ENCODE measurements around the gene ZNF750.

ZNF750 gene

DNA sequence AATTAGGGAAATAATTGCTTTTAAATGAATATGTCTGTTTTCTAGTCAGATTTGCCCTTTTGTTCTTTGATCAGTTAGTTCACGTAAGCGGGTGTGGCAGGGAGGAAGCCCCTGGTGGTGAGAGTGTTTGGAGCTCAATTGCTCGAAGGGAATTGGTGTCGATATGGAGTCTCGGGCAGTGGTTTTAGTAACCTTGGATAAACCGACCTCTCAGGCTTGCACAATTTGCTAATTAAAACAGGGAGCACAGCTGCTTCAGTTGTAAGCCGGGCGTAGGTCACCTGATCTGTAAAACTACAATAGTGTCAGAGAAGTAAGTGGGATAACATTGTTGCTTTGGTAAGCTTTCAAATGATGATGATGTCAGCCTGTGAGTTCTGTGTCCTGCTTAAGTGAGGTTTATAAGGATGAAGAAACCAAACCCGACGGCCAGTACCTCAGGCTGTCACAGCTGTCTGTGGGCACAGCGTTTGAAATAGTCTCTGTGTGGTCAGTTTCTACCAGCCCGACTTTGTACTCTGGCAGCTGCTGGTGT lies 2.9 kb downstream of the ZNF750 start:
- no peak for DNase-seq (ENCODE audit: low spot score)
- FAIRE-seq = no peak

DNA sequence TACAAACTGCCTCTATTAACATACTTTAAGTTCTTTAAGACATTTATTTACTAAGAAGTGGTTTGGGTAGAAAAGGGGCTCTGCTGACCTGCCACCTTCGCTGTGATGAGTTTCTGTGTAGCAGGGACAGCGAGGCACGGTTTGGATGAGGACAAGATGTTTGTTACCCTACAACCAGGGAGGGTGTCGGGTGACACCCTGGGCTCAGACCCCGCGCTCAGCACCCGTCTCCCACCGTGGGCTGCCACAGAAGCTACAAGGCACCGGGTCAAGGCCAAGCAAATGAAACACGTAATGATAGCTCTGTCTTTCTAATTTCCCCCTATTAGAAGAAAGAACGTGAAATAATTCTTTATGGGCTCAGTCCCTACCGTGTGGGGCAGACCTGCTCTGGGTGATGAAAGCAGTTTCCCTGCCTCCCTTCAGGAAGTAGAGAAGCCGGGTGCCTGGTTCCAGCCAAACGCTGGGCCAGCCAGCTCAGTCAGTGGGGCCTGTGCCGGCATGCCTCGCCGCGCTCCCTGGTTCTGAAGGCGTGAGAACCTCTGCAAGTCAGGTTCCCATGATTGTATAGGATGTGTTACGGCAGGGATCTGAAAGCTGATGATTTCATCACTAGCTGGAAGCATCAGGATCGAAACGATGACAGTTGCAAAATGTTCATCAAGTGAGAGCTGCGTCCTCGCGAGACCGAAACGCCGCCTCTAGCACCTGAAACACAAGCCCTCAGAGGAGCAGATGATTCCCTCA lies 3.9 kb downstream of the ZNF750 start:
- FAIRE-seq (no peak), DNase-seq (ENCODE audit: low spot score) (no peak)

DNA sequence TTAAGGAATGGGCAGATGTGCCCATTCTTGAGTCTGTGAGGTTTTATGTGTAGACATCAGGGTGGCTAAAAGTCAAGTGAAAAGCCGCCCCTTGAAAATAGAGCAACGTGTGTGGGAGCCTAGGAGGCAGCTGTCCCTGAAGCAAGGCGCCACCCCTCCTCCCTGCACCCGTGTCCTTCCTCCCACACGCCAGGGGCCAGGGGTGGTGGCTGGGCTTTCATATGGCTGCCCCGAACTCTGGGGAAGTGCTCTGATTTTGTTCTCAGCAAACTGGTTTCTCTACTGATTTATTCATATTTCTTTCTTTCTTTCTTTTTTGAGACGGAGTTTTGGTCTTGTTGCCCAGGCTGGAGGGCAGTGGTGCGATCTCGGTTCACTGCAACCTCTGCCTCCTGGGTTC lies 4.7 kb downstream of the ZNF750 start:
- DNase-seq (ENCODE audit: low spot score) (no peak), FAIRE-seq (no peak)

DNA sequence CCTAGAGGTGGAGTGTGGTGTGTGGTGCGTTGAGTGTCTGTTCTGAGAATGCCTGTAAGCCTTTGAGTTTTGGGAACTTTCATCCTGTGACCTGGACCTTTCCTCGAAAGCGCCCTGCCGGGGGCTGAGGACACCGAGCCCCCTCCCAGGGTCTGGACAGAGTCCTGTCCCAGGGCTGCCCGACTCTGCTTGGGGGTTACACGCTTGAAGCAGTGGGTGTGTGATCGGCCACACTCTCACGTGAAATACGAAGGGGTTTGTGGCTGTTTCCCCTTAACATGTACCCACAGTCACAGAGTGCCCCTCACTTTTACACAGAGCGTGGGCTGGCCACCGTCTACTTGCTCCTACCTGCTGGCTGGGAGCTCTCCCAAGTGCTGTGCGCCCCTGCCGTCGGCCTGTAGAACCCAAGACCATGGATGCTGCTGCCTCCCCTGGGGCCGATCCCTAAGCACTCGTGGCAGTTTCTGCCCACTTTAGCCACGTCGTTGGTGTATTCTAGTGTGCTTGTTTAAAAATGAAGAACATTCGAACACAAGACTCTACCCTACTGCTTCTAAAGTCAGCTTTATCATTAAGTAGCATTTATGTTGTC lies 6.8 kb downstream of the ZNF750 start:
- no peak for FAIRE-seq
- DNase-seq (ENCODE audit: low spot score) = no peak

DNA sequence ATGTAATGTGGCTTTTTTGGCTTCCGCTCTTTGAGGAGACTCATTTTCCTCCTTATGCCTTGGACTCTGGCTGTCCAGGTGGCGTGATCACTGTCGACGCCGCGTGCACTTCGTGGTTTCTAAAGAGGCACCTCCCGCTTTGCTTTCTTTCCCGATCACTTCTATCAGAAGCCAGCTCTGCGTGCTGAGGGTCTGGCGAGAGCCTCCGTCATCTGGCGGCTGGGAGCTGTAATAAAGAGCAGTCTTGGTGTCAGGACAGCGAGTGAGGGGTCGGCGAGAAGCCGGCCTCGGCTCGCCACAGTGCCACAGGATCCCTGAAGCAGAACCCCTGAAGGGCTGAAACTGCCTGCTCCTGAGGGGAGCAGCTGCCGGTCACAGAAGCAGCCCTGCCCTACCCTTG lies 7.4 kb downstream of the ZNF750 start:
- FAIRE-seq (no peak), DNase-seq (ENCODE audit: low spot score) (no peak)

DNA sequence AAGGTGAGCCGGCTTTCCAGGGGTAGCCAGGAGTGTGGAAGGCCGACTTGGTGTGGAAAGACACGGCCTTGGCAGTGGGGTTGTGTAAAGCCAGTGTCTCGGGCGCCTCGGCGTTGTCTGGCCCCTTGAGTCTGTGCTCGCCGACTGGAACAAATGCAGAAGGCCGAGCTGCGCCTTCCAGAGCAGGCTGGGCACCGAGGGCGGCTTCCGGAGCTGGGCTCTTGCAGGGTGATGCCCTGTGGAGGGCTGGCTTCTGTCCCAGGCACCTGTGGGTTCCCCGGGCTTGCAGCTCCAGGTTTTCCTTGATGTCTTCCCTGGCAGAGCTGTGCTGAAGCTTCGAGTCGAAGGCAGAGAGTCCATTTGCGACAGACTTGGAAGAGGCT lies 8.0 kb downstream of the ZNF750 start:
- FAIRE-seq = no peak
- DNase-seq (ENCODE audit: low spot score) = no peak

DNA sequence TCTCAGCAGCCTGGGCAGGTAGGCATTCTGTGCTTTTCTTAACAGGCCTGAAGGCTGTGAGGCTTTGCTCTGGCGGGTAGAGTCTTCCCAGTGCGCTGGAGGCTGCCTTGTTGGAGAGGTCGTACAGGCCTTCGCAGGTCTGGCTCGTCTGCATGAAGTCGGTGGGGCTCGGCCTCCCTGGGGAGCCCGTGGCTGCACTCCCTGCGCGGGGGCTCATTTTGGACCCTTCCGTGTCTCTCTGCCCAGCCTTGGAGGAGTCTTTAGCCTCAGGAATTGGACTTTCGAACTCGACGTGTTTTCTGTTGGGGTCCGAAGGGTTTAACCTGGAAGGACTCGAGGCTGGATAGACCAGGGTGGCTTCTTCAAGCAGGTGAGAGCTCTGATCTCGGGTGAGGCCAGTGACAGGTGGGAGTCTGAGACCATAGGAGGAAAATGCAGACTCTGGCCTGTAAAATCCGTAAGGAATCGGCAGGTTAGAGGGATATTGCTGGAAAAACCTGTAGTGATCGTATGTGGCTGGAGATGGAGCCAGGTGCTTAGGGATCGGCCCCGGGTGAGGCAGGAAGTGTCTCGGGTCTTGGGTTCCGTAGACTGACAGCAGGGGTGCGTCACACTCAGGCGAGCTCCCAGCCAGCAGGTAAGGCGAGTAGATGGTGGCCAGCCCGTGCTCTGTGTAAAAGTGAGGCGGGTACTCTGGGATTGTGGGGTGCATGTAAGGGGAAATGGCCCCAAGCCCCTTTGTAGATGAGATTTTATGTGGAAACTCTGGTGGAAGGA lies 8.6 kb downstream of the ZNF750 start:
- FAIRE-seq (no peak), DNase-seq (ENCODE audit: low spot score) (no peak)

DNA sequence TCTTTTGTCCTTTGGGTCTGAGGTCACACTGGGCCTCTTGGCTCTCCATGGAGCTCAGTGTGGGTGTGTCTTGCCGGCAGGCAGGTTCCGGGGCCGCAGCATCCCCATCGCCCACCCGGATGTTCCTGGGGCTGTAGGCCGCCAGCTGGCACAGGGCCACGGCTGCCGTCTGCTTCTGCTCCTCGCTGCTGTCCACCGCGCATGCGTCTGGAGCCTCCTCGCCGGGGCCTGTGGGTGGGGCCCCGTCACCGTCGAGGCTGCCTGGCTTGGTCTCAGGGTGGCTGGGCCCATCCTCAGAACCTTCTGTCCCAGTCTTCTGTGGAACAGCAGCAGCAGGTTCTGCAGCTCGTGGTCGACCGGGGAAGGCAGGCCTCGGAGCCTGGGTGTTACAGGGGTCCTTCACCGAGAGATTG lies 9.6 kb downstream of the ZNF750 start:
- no peak for DNase-seq (ENCODE audit: low spot score)

DNA sequence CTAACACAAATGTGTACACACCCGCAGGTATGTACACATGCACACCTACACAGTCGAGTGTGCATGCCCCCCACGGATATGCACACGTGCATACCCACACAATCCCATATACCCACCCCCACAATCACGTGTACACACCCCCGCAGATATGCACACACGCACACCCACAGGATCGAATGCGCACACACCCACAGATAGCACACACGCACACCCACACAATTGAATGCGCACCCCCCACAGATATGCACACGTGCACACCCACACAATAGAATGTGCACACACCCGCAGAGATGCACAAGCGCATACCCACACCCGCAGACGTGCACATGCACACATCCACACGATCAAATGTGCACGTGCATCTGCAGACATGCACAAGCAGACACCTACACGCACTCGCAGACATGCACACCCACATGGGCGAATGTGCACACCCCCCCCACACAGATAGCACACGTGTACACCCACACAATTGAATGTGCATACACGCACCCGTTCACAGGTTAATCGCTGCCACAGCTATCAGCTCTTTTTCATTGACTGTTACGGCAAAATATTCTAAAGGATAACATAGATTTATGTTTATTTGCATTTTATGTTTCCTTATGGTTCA lies 10.8 kb downstream of the ZNF750 start:
- no peak for DNase-seq (ENCODE audit: low spot score)
- FAIRE-seq = no peak

More for the DNA sequence above, 9.6 kb downstream of the ZNF750 start:
- no peak for FAIRE-seq

DNA sequence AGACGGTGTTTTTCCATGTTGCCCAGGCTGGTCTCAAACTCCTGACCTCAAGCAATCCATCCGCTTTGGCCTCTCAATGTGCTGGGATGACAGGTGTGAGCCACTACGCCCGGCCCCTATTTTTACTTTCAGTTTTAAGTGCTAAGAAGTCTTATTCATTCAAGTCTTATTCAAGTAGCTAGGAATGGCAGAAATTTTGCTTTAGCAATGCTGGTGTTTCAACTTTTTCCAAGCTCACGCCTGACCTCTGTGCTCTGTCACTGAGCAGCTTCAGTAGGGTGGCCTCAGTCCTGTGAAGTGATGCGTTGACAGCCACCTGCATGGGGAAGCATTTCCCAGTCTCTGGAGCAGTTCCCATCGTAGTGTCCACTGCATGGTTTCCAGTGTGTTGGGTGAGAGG lies 12.9 kb downstream of the ZNF750 start:
- FAIRE-seq = no peak
- no peak for DNase-seq (ENCODE audit: low spot score)

DNA sequence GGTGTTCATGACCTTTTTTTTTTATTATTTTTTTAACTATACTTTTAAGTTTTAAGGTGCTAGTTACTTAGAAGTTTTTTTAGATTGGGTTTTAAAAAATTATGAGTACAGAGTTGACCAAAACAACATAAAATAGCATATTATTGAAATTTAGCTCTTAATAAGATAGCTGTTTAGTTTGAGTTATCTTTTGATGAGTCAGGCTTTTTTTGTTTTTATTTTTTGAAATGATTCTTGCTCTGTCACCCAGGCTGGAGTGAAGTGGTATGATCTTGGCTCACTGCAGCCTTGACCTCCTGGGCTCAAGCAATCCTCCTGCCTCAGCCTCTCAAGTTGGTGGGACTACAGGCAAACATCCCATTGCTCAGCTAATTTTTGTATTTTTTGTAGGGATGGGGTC lies 13.6 kb downstream of the ZNF750 start:
- no peak for FAIRE-seq

DNA sequence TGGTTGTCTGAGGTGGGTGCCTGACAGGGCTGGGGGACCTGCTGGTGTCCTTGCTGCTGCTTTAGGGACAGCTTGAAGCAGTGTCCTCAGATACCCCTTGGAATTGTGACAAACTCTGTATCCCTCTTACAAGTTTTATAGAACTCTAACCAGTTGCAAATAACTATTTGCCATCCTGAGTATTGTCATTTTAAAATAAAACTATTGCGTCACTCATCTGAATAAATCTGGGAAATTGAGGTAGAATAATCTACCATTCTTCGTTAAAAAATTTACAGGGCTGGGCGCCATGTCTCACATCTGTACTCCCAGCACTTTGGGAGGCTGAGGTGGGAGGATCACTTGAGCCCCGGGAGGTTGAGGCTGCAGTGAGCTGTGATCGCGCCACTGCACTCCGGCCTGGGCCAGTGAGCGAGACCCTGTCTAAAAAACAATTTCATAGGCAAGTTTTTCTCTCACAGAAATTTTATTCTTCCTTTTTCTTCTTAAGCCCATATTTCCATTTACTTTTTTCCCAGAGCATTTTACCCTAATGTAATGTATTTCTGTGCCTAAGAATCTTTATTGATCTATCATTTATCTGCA lies 14.2 kb downstream of the ZNF750 start:
- DNase-seq (ENCODE audit: low spot score) (no peak), FAIRE-seq (no peak)

More for the DNA sequence above, 13.6 kb downstream of the ZNF750 start:
- no peak for DNase-seq (ENCODE audit: low spot score)

DNA sequence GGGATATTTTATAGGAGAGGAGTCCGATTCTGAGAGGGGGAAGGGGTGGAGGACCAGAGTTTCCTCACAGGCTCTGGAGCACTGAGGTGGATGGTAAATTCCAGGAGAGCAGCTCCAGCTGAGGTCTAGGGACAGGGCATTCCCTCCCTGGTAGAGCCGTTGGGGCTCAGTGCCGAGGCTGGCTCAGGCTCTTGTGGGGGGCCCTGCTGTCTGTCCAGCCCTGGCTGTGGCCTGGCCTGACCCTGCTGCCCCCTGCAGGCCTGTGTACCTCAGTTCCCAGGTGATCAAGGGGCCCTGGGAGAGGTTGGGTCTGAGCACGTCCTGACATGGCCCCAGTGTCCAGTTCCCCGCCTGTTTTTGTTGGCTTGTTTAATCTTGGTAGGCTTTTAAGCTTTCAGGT lies 16.8 kb downstream of the ZNF750 start:
- FAIRE-seq (no peak), DNase-seq (ENCODE audit: low spot score) (no peak)

DNA sequence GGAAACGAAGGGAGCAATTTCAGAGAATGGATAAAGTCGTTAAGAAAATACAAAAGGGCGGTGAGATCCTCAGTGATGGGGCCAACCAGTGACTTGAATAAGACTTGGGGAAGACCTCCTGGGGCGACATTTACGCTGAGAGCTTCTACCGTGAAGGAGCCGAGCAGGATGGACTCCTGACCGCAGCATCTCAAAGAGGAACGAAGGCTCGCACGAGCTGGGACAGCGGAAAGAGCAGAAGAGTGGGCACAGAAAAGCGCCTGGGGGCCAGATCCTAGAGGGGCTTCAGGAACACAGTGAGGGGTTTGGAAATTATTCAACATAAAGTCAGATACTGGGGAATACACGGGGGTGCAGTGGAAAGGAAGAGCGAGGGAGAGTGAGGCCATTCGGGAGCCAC lies 17.5 kb downstream of the ZNF750 start:
- FAIRE-seq (no peak), DNase-seq (ENCODE audit: low spot score) (no peak)

DNA sequence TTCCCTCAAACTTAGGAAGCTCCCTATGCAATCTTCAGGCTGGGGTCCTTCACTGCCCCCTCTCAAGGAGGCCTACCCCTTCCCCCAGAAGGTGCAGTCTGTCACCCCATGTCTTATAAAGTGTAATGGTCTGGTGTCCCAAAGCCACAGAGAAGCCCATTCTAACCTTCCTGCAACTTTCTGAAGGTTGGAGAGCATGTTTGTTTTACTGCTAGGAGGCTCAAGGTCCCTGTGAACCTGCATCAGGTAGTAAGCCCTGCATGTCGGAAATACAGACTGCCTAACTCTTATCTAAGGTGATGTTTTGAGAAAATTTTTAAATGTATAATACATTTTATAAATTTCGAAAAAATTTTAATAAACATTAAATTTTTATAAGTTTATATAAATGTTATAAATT lies 18.3 kb downstream of the ZNF750 start:
- FAIRE-seq = no peak

DNA sequence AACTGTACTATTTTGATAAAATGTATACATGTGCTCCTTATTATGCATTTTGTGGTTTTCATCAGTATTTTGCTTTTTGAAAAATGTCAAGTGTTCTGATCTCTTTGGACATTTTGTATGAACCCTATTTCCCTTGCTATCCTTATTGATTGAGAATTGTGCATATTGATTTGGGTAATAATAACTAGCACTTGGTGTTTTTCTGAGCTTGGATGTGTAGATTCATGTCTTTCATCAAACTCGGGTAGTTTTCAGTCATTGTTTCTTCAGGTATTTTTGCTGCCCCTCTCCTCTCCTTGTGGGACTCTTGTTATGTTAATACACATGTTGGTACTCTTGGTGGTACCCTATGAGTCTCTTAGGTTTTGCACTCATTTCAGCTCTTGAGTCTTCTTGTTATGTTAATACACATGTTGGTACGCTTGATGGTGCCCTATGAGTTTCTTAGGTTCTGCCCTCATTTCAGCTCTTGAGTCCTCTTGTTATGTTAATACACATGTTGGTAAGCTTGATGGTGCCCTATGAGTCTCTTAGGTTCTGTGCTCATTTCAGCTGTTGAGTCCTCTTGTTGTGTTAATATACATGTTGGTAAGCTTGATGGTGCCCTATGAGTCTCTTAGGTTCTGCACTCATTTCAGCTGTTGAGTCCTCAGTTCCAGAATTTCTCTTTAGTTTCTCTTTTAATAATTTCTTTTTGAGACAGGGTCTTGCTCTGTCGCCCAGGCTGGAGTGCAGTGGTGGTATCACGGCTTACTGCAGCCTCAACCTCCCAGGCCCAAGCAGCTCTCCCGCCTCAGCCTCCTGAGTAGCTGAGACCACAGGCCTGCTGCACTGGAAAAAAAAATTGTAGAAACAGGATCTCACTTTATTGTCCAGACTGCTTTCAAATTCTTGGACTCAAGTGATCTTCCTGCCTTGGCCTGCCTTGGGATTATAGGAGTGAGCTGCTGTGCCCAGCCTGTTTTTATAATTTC lies 19.3 kb downstream of the ZNF750 start:
- DNase-seq (ENCODE audit: low spot score) = no peak

More for the DNA sequence above, 18.3 kb downstream of the ZNF750 start:
- no peak for DNase-seq (ENCODE audit: low spot score)

DNA sequence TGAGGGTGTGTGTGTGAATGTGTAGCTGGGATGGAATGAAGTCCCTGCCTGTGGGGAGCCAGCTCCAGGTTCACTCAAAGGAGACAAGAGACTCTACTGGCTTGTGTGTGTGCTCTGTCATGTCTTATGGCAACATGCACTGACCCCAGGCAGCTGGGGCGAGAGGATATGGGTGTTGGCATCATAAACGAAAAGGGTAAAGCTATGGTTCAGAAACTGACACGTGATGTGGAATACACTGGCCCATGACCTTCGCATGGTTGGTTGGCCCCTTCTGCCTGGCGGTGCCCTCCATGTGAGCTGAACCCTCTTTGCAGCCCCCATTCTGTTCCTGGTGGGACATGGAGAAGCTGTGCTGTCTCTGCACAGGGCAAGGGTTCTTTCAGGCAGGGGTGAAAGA lies 21.9 kb downstream of the ZNF750 start:
- FAIRE-seq (no peak), DNase-seq (ENCODE audit: low spot score) (no peak)

More for the DNA sequence above, 19.3 kb downstream of the ZNF750 start:
- FAIRE-seq = no peak

DNA sequence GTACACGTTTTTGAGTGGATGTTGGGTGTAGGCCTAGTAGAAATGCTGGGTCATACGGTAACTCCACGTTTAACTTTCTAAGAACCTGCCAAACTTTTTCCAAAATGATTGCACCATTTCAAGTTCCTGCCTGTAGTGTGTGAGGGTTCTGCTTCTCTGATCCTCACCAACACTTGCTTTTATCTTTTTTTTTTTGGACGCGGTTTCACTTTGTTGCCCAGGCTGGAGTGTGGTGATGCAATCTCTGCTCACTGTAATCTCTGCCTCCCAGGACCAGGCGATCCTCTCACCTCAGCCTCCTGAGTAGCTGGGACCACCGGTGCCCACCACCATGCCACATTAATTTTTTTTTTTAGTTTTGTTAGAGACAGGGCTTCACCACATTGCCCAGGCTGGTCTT lies 23.5 kb downstream of the ZNF750 start:
- FAIRE-seq = no peak
- no peak for DNase-seq (ENCODE audit: low spot score)

DNA sequence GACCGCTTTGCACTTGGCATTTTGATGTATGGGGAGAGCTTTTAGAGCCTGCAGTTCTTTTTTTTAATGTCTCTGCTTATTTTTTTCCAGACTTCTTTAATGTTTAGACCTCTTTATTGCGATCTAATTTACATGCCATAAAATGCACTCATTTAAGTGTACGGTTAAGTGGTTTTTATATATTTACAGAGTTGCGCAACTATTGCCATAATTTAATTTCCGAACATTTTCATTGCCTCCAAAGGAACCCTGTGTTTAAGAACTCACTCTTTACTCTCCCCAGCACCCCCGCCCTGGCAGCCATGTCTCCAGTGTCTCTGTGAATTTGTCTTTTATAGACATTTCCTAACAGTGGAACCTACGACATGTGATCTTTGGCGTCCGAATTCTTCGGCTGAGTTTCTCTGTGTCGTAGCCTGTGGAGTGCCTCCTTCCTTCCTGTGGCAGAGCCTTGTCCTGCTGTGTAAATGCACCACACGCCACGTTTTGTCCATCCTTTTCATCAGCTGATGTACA lies 24.0 kb downstream of the ZNF750 start:
- FAIRE-seq (no peak), DNase-seq (ENCODE audit: low spot score) (no peak)

DNA sequence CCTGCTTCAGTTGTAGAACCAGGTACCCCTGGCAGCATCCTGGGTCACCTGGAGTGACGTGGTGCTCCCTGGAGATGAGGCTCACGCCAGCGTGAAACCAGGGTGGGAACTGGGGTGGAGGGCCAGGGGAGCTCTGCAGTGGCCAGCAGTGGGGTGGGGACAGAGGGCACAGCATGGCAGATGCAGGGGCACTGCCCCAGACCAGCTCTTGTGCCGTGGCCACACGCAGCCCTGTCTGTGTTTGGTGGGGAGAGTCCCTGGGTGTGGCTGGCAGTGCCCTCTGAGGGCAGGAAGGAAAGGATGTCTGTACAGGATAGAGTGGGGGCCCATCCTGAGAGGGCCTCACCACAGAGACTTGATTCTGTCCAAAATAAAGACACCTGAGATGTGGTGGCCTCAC lies 24.5 kb downstream of the ZNF750 start:
- DNase-seq (ENCODE audit: low spot score) (no peak), FAIRE-seq (no peak)

Data from RCC 7860 (cell line).